NCI-H748 (cell line): ENCODE measurements around the gene BTBD9.

Experiments
- DNase-seq: peaks from one replicate; lab custom pipeline; 2025; ENCODE audit not compliant: unreplicated experiment; lab: John Stamatoyannopoulos, UW

BTBD9 gene

DNA sequence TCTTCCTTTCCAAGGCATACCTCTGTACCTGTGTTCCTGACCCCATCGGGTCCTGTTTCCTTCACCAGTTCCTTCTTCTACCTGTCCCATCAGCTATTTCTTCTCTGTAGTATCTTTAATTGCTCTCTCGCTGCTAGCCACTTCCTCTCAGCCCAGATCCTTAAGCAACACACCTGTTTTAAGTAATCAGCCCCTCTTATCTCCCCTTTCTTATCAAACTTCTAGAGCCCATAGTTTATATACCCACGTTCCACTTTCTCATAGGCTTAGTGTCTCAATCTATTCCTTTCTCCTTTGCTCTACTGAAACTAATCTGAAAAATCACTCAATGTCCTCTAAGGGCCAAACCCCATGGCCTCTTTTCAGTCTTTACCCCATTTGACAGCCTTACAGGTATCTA, 239.6 kb downstream of the BTBD9 start:
- DNase-seq = no peak

DNA sequence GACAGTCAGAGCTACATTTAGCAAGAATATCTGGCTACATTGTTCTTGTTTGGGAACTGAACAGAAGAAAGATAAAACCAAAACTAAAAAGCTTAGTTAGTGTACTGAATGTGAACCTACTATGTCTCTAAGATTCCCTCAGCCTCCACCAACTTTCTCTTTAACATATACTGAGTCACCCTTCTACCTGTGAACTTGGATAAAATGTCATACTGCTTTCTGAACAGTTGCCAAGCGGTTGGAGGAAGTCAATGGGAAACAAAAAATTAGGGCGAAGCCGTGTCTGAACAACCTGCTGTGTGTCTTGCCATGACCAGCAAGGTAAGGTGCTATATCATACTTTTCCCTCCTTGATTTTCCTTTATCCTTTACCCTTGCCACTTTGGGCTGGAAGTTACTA, 243.5 kb downstream of the BTBD9 start:
- no peak for DNase-seq

DNA sequence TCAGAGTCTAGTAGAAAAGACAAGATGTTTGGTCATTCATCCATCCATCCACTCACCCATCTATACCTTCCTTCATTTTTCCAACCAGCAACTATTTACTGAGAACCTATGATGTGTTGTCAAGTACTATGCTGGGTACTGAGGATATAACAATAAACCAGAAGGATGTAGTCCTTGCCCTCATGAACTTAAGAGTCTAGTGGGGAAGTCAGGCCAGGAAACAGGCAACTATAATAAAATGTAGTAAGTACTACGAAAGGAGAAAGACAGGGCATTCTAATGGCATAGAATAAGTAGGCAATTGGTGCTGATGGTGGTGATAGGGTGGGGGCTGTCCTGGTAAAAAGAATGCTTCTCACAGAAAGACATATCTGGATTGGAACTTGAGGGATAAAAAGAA, 245.7 kb downstream of the BTBD9 start:
- no peak for DNase-seq

DNA sequence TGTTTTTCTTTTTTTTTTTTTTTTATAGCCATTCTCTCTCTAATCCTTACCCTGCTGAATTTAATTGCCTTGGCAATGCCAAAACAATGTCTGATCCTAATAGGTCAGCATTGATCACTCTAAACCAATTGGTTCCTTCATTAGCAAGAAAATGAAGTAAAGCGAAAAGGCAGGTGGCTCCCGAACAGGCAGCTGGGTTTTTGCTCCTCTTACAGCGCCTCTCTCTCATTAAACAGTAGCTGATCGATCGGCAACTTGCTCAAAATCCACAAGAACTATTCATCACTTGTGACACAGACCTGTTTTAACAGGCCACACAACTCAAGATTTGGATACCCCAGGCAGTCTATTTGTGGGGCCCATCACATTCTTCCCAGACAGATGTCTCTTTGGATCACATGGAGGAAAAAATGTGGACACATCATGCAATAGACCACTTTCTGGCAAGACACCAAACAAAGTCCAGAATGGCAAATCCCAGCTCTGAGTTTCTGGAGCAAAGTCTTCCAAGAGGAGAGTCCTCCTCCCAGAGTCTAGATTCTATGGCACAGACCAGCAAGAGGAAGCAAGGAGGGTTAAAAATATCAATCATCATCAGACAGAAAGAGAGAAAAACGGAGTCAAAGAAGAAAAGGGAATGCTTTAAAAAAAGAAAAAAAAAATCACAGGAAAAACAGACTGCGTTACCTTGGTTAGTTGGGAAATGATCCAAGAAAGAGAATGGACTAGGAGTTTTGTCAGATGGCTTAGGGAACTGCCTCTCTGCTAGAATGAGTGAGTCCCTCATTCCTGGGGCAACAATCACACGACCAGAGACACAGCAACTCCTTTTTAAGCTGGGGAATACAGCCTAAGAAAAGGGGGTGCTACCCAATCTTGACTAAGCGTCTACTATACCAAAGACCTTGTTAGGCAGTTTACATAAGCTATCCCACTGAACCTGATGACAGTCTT, 247.8 kb downstream of the BTBD9 start:
- DNase-seq = no peak

DNA sequence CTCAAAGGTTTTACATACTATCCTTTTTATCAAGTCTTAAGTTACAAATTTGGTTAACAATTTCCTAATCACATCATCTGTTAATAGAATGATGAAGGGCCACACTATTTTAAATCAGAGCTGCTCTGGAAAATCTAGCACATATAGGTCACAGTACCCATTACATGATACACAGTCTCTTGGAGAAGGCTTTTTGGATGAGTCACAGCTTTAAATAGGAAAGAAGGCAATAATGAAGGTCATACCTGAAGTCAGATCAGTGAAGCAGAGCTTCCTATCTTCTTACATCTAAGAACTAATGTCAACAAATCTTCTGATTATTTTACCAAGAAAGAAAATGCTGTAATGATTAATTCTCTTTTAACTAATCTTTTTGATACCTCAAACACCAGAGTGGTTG, 248.5 kb downstream of the BTBD9 start:
- DNase-seq = no peak

DNA sequence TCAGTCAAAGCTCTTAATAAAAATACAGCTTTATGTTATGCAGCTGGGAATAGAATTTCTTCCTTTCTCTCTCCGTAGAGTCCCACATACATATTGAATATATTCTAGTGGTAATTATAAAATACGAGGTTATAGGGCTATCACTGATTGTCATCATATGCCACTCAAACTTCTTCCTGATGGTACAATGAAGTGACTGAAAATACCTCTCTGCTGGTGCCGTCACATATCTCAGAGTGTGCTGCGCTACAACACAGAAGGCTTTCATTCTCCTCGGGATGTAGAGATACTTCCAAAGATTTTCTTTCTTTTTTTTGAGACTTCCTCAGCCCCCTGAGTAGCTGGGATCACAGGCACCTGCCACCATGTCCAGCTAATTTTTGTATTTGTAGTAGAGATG, 249.9 kb downstream of the BTBD9 start:
- no peak for DNase-seq

DNA sequence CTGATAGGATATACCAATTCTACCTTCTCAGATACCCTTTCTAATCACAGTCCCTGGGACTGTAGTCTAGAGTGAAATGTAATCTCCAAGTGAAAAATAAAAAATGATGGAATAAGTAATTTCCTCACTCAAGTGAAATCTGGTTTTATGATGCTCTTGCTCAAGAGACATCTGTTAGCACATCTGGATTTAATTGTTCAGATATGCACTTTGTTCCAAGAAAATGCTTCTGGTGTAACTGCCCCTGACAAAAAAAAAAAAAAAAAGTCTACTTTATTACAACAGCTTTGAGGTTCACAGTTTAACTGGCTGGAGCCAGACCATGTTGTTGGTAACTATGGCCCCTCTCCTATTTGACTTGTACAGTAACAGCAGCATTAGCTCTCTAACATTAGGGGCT, 251.8 kb downstream of the BTBD9 start:
- DNase-seq = no peak

DNA sequence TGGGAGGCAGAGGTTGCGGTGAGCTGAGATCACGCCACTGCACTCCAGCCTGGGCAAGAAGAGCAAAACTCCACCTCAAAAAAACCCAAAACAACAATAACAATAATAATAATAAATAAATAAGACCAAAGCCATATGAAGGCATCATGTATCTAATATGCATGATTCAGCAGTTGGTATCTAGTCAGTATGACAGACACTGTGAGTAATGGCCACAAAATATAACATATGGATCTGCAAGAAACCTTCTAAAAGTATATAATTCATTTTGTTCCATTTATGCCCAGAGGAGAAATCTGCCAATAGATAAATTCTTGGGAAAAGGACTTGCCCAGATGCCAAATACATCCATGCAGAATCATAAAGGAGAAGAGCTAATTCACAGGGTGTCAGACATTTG, 252.3 kb downstream of the BTBD9 start:
- DNase-seq = no peak

DNA sequence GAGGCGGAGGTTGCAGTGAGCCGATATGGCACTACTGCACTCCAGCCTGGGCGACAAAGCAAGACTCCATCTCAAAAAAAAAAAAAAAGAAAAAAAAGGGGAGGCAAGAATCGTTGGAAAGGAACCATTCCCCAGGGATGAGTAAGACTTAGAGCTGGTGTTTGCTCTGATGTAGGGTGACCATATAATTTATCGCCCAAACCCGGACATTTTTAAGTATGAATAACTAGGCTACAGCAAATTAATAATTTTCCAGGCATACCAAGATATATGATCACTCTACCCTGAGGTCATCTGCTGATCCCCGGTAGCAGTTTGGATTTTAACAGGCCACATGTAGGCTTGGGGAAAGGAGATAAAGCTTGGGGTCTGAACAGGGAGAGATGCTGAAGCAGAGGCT, 260.9 kb downstream of the BTBD9 start:
- no peak for DNase-seq

DNA sequence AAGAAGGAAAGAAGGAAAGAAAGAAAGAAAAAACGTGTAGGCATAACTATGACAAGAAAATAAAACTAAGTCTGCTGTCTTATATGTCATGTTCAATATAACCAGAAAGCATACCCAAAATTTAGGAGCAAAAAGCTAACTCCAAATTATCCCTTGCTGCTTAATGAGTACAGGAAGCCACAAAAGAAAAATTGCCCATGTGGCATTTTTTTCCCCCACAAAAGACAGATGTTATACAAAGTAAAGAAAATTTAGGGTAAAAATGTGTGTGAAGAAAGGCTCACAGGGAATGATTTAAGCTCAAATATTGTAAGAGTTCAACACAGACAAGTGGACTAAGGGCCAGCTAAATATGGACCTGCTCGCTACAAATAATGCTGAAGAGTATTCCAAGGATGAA, 263.8 kb downstream of the BTBD9 start:
- DNase-seq = no peak

DNA sequence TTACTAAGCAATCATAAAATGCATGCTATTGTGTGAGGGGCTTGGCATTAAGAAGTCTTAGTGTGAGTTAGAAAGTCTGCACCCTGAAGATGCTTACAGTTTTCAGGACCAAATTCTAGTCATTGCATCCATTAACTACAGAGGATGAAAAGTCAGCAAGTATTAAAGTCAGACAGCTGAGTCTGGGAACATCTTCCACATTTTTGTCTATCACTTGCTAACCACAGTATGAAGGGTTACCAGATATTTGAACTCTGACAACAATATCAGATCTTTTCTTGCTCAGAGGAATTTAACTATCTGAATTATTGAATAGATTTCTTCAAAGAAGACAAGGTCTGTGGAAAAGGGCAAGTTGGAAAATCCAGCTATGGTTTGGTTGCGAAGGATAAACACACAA, 264.4 kb downstream of the BTBD9 start:
- DNase-seq = no peak

DNA sequence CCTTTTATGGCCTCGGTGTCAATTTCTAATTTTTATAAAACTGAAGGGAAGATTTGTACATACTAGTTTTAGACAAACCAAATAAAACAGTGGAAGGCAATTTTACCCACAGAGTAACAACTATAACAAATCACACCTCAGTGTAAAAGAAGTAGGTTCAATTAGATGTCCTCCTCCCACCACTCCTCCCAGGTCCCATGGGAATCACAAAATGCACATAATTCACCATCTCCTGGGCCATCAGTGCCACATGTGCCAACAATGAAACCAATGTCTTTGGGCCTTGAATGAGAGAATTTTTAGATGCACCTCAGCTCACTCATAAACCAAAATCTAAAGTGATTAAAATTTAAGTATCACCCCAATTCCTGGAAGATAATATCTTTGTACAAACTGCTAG, 267.8 kb downstream of the BTBD9 start:
- peak; percentile 20 for DNase-seq

DNA sequence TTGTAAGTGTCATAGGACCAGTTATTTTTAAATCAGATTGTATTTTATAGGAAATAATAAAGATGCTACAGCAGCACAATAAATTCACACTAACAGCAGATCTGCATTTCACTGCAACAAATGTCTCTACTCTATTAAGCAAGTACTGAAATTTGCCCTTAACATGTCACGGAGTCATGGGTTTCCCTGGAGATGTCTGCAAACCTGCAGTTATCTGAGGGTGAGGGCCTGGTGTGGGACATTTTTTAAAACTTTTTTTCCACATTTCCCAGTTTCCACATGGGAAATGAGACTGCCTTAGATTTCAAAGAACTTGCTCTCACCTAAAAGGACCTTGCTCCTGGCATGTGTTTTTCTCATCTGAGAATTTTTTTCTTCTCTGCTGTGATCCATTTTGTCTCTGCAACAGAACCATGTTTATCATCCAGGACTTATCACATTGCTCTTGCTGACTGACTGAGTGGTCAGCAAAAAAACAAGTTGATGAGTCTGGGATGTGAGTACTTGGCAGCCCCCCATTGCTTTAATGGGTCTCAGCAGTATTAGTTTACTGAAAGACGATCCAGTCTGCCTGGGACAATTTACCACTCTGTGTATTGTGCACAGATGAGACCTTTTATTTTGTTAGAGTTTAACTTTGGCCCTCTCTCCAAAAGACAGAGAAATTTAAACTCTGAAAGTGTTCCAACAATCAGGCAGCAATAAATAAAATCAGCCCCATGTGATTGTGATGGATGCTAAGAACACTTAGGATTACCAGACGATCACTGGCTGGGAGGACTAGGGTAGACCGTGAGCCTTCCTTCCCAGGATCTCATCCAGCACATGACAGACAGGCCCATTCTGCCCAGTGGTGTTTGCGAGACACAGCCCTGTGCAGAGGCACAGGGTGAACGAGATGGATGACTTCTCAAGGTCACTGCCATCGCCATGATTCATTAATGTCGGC, 268.8 kb downstream of the BTBD9 start:
- peak; percentile 66 for DNase-seq

DNA sequence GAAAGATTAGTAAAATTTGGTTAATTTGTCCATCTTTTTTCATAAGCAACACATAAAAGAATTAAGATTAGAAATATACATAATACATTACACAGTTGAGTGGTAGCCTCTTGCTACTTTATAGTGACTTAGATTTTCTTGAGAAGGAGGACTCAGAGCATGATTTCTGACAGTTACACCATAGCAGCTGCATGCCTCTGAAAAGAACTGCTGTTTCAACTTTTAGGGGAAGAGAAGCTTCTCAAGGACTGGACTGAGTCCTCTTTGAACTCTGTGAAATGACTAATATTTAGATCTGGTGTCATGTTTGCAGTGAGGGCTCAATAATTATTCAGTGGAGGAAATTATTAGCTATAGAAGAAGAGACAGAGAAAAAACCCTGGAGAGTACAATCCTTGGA, 272.5 kb downstream of the BTBD9 start:
- DNase-seq = no peak

DNA sequence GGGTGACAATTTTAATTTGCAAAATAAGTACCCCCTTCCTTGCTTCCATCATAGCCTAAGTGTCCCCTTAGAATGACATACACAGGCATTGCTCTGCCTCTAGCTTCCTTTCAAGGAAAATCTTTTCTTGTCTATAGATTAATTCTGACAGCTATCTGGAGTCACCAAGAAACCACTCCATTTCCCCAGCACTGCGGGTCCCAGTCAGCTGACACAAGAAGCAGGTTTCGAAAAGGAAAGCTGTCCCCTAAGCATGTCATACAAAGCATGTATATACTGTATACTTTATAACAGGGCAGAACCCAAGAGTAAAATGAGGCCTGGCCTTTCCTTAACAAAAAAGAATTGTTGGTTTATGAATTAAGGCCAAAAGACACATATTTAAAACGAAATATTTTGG, 273.5 kb downstream of the BTBD9 start:
- DNase-seq = no peak

DNA sequence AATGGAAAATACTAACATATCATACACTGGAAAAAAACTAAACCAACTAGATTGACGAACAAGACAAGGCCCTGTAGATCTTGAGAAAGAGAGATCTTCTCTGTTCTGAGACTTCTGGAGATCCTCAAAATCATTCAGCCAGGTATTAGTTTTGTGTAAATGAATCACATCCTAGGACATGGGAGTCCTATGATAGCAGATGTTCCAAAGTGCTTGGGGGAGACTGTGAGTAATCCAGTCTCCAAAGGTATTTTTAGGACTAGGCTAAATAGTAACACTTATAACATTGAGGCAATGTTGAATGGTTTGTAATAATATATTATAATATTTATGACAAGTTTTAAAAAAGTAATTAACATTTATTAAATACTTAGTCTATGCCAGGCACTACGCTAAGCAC, 275.0 kb downstream of the BTBD9 start:
- no peak for DNase-seq

DNA sequence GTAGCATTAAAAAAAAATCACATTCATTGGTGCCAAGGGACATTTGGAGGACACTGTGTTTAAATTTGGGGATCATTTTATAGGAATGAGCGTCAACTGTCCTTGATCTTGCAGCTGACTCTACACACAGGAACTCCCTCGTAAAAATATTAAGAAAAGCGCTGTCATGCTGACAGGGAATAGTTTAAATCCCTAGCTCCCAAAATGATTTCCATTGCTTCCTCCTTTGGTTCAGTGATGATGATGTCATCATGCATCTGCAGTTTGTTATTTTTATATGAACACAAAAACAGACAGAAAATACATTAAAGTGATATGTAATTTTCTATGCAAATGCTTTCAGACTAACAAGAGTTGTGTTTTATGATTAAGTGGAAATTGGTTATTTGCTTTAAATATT, 275.6 kb downstream of the BTBD9 start:
- no peak for DNase-seq

DNA sequence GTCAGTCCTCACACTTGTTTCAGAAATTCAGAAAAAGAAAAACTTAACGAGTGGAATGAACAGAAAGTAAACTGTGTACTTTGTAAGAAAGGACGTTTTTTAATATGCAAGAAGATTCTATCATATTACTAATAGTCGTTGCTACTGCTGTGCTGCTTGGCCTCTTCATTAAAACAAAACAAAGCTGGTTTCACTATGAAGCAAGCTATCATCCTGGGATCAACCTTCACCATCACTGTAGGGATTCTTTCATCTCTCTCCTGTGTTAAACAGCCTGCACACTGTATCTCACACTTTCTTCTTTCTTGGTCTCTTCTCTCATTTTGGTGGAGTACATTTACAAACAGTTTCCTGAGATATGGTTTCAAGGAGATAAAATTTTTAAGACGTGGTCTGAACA, 284.2 kb downstream of the BTBD9 start:
- DNase-seq = no peak

DNA sequence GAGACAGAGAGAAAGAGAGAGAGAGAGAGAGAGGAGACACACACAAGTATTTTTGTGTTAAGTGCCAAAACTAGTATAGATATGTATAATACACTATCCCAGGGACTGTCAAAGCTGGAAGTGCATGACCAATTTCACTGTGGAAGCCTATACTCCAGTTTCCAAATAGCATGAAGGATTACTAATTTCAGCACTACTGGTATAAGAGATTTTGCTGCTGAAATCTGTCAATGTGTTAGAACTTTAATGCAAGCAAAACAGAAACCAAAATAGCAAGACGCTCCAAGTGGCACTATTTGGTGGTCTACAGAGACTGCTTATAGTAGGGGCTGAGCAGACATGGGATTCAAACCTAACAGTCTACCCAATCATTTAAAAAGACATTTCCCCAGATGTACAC, 284.8 kb downstream of the BTBD9 start:
- no peak for DNase-seq

DNA sequence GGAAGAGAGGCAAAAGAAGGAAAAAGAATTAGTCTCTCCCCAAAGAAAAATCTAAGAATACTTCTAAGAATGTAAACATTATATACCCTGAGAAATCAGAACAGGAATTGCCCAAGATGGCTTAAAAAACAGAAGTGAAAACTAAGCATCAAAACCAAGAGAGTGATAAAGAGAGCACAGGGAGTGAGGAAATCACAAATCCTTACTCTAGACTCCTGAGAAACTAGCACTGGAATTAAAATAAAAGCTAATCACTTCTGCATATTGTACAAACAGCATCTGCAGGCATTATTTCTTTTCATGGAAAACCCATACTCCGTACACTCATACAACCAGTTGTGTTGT, 285.7 kb downstream of the BTBD9 start:
- DNase-seq = no peak

DNA sequence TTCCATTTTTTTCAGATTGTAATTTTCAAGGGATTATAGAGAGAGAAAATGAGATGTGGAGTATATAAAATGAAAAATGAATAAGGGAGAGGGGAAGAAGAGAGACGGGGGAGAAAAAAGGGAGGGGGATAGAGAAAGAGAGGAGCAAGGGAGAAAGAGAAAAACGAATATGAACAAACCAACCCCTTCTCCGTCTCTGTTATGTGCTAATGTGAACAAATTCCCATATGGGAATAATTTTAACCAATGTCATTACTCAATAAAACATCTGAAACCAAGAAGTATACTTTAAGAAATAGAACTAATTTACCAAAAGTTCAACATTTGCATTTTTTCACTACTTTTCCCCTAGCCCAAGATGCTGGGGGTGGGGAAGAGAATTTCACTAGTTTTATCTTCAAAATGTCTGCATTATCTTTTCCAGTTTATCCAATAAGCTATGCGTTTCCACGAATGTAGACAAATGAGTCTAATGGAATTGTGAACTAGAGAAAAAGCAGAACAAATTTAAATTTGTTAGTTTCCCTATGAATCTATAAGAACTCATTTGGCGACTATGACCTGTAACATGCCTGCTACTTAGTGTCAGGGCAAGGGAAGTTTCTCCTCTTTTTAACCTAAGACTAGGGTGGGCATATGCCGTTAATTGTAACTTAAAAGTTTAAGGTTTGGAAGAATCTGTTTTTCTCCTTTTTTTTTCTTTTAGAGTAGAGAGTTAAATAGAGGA, 286.3 kb downstream of the BTBD9 start:
- DNase-seq = no peak
